IMR-90 (cell line): ENCODE results near the gene SNX25. TPM values are rescaled to one million over a fixed set of nuclear protein-coding genes. Genes with fewer than 3 reads are reported as not detected.
A peak's percentile ranks its signal among the peaks of the same experiment; 100 is the strongest.

Experiments used
- ATAC-seq: fragments of 200-7000 bp; cut with Tn5 transposase; 2 replicates; pipeline ENCODE4 v1.9.1; 2020; ENCODE audit warnings: low read depth, mild to moderate bottlenecking, moderate library complexity
- BruUV-seq: library from RNA; stranded (reverse); fragments of 400-500 nt; replicated peaks from 2 replicates; lab custom pipeline; 2021; lab: Mats Ljungman, UMichigan
- CTCF ChIA-PET: fragments of 300-600 bp; formaldehyde crosslinking; extraction: SDS; loops from one replicate; lab custom pipeline; 2021; ENCODE audit warnings: antibody characterized with exemption; lab: Yijun Ruan, JAX
- POLR2A ChIA-PET: fragments of 300-600 bp; sonication (Branson Sonifier 250); formaldehyde crosslinking; loops from one replicate; lab custom pipeline; 2022; ENCODE audit warnings: antibody characterized with exemption; ENCODE audit not compliant: unreplicated experiment; lab: Charles Lee
- DNase-seq: peaks from one replicate; pipeline ENCODE4 v3.0.0; 2013
- H2AFZ ChIP-seq: replicated peaks from 2 replicates; pipeline ENCODE3; 2013; ENCODE audit warnings: low read length, mild to moderate bottlenecking; ENCODE audit not compliant: poor library complexity
- H2AK5ac ChIP-seq: 2 replicates; pipeline ENCODE4 v1.6.1; 2013; ENCODE audit warnings: low read depth, low read length, inconsistent platforms
- H2AK9ac ChIP-seq: replicated peaks from 2 replicates; pipeline ENCODE3; 2013; ENCODE audit warnings: mild to moderate bottlenecking, low read depth, low read length, moderate library complexity; ENCODE audit not compliant: poor library complexity
- H2BK120ac ChIP-seq: 2 replicates; pipeline ENCODE4 v1.6.1; 2013; ENCODE audit warnings: low read depth, low read length, inconsistent platforms
- H2BK15ac ChIP-seq: 3 replicates; pipeline ENCODE4 v1.6.1; 2013; ENCODE audit warnings: low read depth, low read length, inconsistent platforms
- H2BK20ac ChIP-seq: 2 replicates; pipeline ENCODE4 v1.6.1; 2013; ENCODE audit warnings: low read depth, mild to moderate bottlenecking, inconsistent platforms, low read length, moderate library complexity
- H2BK5ac ChIP-seq: 2 replicates; pipeline ENCODE4 v1.6.1; 2013; ENCODE audit warnings: mild to moderate bottlenecking, low read depth, low read length, inconsistent platforms; ENCODE audit not compliant: poor library complexity, severe bottlenecking
- H3K14ac ChIP-seq: replicated peaks from 2 replicates; pipeline ENCODE4 v1.6.1; 2013; ENCODE audit warnings: low read depth, low read length, inconsistent platforms
- H3K18ac ChIP-seq: 2 replicates; pipeline ENCODE4 v1.6.1; 2013; ENCODE audit warnings: low read depth, low read length, control low read depth
- H3K23ac ChIP-seq: 2 replicates; pipeline ENCODE4 v1.6.1; 2013; ENCODE audit warnings: low read depth, low read length, inconsistent platforms
- H3K27ac ChIP-seq: 2 replicates; pipeline ENCODE4 v1.5.1; 2013; ENCODE audit warnings: mild to moderate bottlenecking, control low read depth, low read length; ENCODE audit not compliant: insufficient read depth
- H3K27me3 ChIP-seq: 2 replicates; pipeline ENCODE4 v1.6.1; 2013; ENCODE audit warnings: low read length; ENCODE audit not compliant: control insufficient read depth, insufficient read depth
- H3K36me3 ChIP-seq: 2 replicates; pipeline ENCODE4 v1.6.1; 2013; ENCODE audit warnings: low read length, mixed read lengths; ENCODE audit not compliant: control insufficient read depth, insufficient read depth
- H3K4ac ChIP-seq: 2 replicates; pipeline ENCODE4 v1.6.1; 2013; ENCODE audit warnings: low read depth, low read length, inconsistent platforms
- H3K4me1 ChIP-seq: 2 replicates; pipeline ENCODE4 v1.6.1; 2013; ENCODE audit warnings: low read length, mixed read lengths; ENCODE audit not compliant: control insufficient read depth, insufficient read depth
- H3K4me2 ChIP-seq: 2 replicates; pipeline ENCODE4 v1.6.1; 2013; ENCODE audit warnings: low read depth, mild to moderate bottlenecking, control low read depth, low read length, moderate library complexity
- H3K4me3 ChIP-seq: 2 replicates; pipeline ENCODE4 v1.5.1; 2013; ENCODE audit warnings: low read depth, mild to moderate bottlenecking, control low read depth, low read length, moderate library complexity; ENCODE audit not compliant: insufficient read depth
- H3K56ac ChIP-seq: 2 replicates; pipeline ENCODE4 v1.6.1; 2013; ENCODE audit warnings: low read length, inconsistent platforms; ENCODE audit not compliant: insufficient read depth; ENCODE audit errors: extremely low read depth
- H3K79me1 ChIP-seq, 2 experiments: 2 replicates each; pipeline ENCODE4 v1.6.1; 2013; ENCODE audit warnings: low read length in 2 of 2, inconsistent platforms in 1 of 2, low read depth in 1 of 2
- H3K9ac ChIP-seq: 2 replicates; pipeline ENCODE4 v1.6.1; 2013; ENCODE audit warnings: low read depth, low read length, control low read depth
- H3K9me1 ChIP-seq: 2 replicates; pipeline ENCODE4 v1.6.1; 2013; ENCODE audit warnings: low read length, inconsistent platforms; ENCODE audit not compliant: insufficient read depth
- H3K9me3 ChIP-seq: 2 replicates; pipeline ENCODE4 v1.6.1; 2013; ENCODE audit warnings: low read length; ENCODE audit not compliant: control insufficient read depth, insufficient read depth
- H4K20me1 ChIP-seq: 2 replicates; pipeline ENCODE4 v1.6.1; 2013; ENCODE audit warnings: low read length, inconsistent platforms; ENCODE audit not compliant: insufficient read depth
- H4K5ac ChIP-seq: 2 replicates; pipeline ENCODE4 v1.6.1; 2013; ENCODE audit warnings: mild to moderate bottlenecking, low read depth, low read length, control low read depth
- H4K8ac ChIP-seq, 2 experiments: 2 replicates each; pipeline ENCODE4 v1.6.1; 2013; ENCODE audit warnings: low read depth in 2 of 2, low read length in 2 of 2, control low read depth in 1 of 2, inconsistent platforms in 1 of 2
- H4K91ac ChIP-seq: 2 replicates; pipeline ENCODE4 v1.6.1; 2013; ENCODE audit warnings: low read depth, low read length, inconsistent platforms; ENCODE audit not compliant: insufficient read depth
- BHLHE40 ChIP-seq: fragments of 150-350 bp; IDR thresholded peaks from 2 replicates; pipeline ENCODE4 v1.6.1; 2016; ENCODE audit warnings: mild to moderate bottlenecking, low read depth, low read length
- CHD1 ChIP-seq: IDR thresholded peaks from 2 replicates; pipeline ENCODE4 v1.6.1; 2012; ENCODE audit warnings: low read depth, low read length, improper control_type of control experiment
- CTCF ChIP-seq: conservative IDR thresholded peaks from 2 replicates; pipeline ENCODE4 v1.5.1; 2012; ENCODE audit warnings: mild to moderate bottlenecking, low read depth, low read length, improper control_type of control experiment
- ELK1 ChIP-seq: fragments of 150-350 bp; IDR thresholded peaks from 2 replicates; pipeline ENCODE4 v1.6.1; 2016; ENCODE audit warnings: low read depth, mild to moderate bottlenecking, low read length, moderate library complexity, borderline replicate concordance
- MAFK ChIP-seq: IDR thresholded peaks from 2 replicates; pipeline ENCODE4 v1.6.1; 2012; ENCODE audit warnings: low read depth, low read length, improper control_type of control experiment
- MXI1 ChIP-seq: IDR thresholded peaks from 2 replicates; pipeline ENCODE4 v1.6.1; 2012; ENCODE audit warnings: low read depth, mild to moderate bottlenecking, low read length, moderate library complexity, borderline replicate concordance
- NFE2L2 ChIP-seq: fragments of 150-350 bp; IDR thresholded peaks from 2 replicates; pipeline ENCODE4 v1.6.1; 2016; ENCODE audit warnings: low read depth, mild to moderate bottlenecking, low read length
- POLR2A ChIP-seq: IDR thresholded peaks from 2 replicates; pipeline ENCODE4 v1.6.1; 2012; ENCODE audit warnings: mild to moderate bottlenecking, low read depth, low read length
- RCOR1 ChIP-seq: IDR thresholded peaks from 2 replicates; pipeline ENCODE4 v1.6.1; 2012; ENCODE audit warnings: mild to moderate bottlenecking, low read length, improper control_type of control experiment; ENCODE audit not compliant: insufficient replicate concordance
- RFX5 ChIP-seq: IDR thresholded peaks from 2 replicates; pipeline ENCODE4 v1.8.0; 2012; ENCODE audit warnings: low read depth, mild to moderate bottlenecking, low read length, moderate library complexity
- SMC3 ChIP-seq: fragments of 150-350 bp; IDR thresholded peaks from 2 replicates; pipeline ENCODE4 v1.6.1; 2016; ENCODE audit warnings: low read depth, mild to moderate bottlenecking, antibody characterized with exemption, low read length, moderate library complexity
- WGBS, 2 experiments: methylation state at CpG; one replicate each; pipeline versions ENCODE4 v1.1.5 to v1.1.7; 2013; ENCODE audit warnings: missing lambda C conversion rate in 2 of 2; ENCODE audit not compliant: insufficient read length in 1 of 2; ENCODE audit errors: extremely low coverage in 2 of 2; 5-methylcytosine and 5-hydroxymethylcytosine counted together
- dilution Hi-C: fragments of 300-500 bp; cut with HindIII; formaldehyde crosslinking; loops from one replicate; pipeline ENCODE4 v1.14.3; 2018; ENCODE audit warnings: low sequenced_read_pairs; ENCODE audit not compliant: unreplicated experiment
- in situ Hi-C: fragments of 300-500 bp; cut with MboI; formaldehyde crosslinking; loops from 3 replicates; pipeline ENCODE4 v1.14.3; 2019; ENCODE audit warnings: low sequenced_read_pairs, inconsistent platforms, mixed read lengths
- intact Hi-C: fragments of 100-400 bp; cut with micrococcal nuclease; formaldehyde crosslinking; loops from 2 replicates; pipeline ENCODE4 v1.10.0; 2022
- polyA plus RNA-seq, 3 experiments: library from polyadenylated mRNA; depleted of rRNA; stranded (reverse); fragments of >200 nt; gene quantifications; 2 replicates each; pipeline ENCODE4 v1.2.3, GENCODE V29; 2012; ENCODE audit warnings: low replicate concordance in 1 of 3
- total RNA-seq: library from RNA; depleted of rRNA; stranded (reverse); fragments of >200 nt; gene quantifications from 2 replicates; pipeline ENCODE4 v1.2.3, GENCODE V29; 2012
- TF ChIP-seq, protein P1 (sequence below): fragments of 150-350 bp; IDR thresholded peaks from 2 replicates; pipeline ENCODE4 v1.6.1; 2017; ENCODE audit warnings: mild to moderate bottlenecking, antibody characterized with exemption, low read length, low read depth

The SNX25 gene
- total and polyA plus RNA-seq, 2 of the 4 experiments (the other 2 are of a cell fraction), result 11.4 to 28.3 TPM

DNA sequence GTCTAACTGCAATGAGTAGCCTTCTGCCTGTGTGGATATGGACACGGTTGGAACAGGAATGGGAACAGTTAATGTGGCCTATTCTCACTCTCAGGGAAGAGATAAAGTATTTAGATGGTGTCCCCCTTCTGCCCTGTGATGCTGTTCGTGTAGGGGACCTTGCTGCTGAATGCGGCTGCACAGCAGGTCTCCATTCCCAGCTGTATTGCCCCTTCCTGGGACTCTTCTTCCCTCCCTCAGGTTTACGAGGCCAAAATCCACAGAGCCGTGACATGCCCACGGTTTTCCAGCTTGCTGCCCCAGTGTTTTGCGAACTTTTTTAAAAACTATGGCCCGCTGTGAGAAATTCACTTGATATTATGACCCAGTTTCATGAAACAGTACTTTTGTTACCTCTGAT is 50.3 kb downstream of the SNX25 start:
- no CpG with 5 or more reads among the region's 8 CpGs for WGBS, 2 experiments
- Histone ChIP-seq H3K9me3 (no peaks in the 10 kb centered on the region), H3K36me3 (peaks cover 3% of the 10 kb centered on the region; the same call in 1 of the 2 replicates), H3K9me1 (peaks cover 10% of the 10 kb centered on the region), H3K56ac (no peak overlapping the region), H2AK9ac (no peak overlapping the region), H2BK15ac (0 out of 3 replicates have a peak overlapping the region, but pooled peaks have one; percentile 8), H4K91ac (no peak overlapping the region), H3K27me3 (no peaks in the 10 kb centered on the region), H2AK5ac (no peak overlapping the region), H3K4me2 (no peak overlapping the region), H3K4me3 (no peak overlapping the region), H3K18ac (no peak overlapping the region; the same call in 1 of the 2 replicates), H4K20me1 (peaks cover 5% of the 10 kb centered on the region; the same call in 1 of the 2 replicates), H3K23ac (no peak overlapping the region), H2AFZ (no peak overlapping the region), H3K79me1 (peaks cover 21% of the 10 kb centered on the region in 2 experiments), H3K4me1 (peaks cover 5% of the 10 kb centered on the region), H3K14ac (no peak overlapping the region), H2BK120ac (no peak overlapping the region), H2BK5ac (no peak overlapping the region), H3K4ac (no peak overlapping the region), H4K5ac (no peak overlapping the region), H4K8ac (no peak overlapping the region; a peak in 1 of 4 replicates), H3K27ac (no peak overlapping the region), H3K9ac (no peak overlapping the region), H2BK20ac (no peak overlapping the region)
- BruUV-seq, result no TSS peak
- intact Hi-C loops (no loop called here), dilution Hi-C loops (no loop called here), in situ Hi-C loops (no loop called here)
- TF ChIP-seq NFE2L2, result no peak
- no peak for TF ChIP-seq CTCF
- no peak for TF ChIP-seq POLR2A
- TF ChIP-seq CHD1, result no peak
- no peak for TF ChIP-seq RFX5
- no peak for TF ChIP-seq BHLHE40
- no peak for TF ChIP-seq MXI1
- no peak for TF ChIP-seq SMC3
- TF ChIP-seq, protein P1, sequence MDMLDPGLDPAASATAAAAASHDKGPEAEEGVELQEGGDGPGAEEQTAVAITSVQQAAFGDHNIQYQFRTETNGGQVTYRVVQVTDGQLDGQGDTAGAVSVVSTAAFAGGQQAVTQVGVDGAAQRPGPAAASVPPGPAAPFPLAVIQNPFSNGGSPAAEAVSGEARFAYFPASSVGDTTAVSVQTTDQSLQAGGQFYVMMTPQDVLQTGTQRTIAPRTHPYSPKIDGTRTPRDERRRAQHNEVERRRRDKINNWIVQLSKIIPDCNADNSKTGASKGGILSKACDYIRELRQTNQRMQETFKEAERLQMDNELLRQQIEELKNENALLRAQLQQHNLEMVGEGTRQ, result no peak
- no peak for TF ChIP-seq MAFK
- TF ChIP-seq ELK1, result no peak
- no peak for TF ChIP-seq RCOR1
- ChIA-PET CTCF (interaction anchor here (0.5 to 1.0 kb wide), 2 partner anchors 15 to 251 kb away, joined by 3 to 4 read pairs; no protein-coding TSS in a partner anchor), POLR2A (no interaction called here)
- ATAC-seq (no peak), DNase-seq (no peak)
